ENCODE data around the gene KDM5A.

The KDM5A gene

DNA sequence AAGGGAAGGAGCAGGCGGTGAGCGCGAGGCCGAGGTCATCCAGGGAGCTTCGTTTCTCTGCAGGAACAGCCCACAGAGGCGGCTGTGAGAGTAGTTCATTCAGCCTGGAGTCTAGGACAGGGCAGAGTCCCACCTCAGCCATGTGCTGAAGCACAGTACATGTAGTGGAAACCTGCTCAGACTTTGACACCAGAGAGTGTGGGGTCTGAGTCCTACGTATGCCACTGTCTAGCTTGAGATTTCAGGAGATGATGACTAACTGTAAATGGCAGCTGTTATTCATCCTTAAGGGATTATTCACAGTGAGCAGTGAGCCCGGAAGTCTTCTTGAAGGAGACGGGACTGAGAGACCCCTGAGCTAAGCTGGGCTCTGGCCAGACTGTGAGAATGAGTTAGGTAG is 125.5 kb downstream of the KDM5A start:
- no peak overlapping the region for H3K4me2 ChIP-seq (ENCODE audit: low read depth, low read length, poor library complexity, severe bottlenecking)

GRCh38 chr12:262817-263216 is 126.3 kb downstream of the KDM5A start, which contains the start of gene SLC6A13:
TSS of gene SLC6A13 (minus strand) at chr12:262836. CDS start at chr12:260052, 2,784 bp downstream.
- Histone ChIP-seq H3K27ac (ENCODE audit: low read depth, low read length) (no peak within 1 kb of the TSS), H3K9me2 (replicated peaks; ENCODE audit: insufficient read depth, low read length) (no peaks in the 10 kb centered on the region), H2AFZ (ENCODE audit: low read depth, low read length, severe bottlenecking) (no peak within 1 kb of the TSS), H3F3A (ENCODE audit: insufficient read depth) (no peaks in the 10 kb centered on the region), H3K79me2 (ENCODE audit: insufficient read depth, low read length) (no peaks in the 10 kb centered on the region), H3K27me3 (ENCODE audit: low read length) (no peaks in the 10 kb centered on the region), H4K20me1 (ENCODE audit: low read depth, low read length) (no peaks in the 10 kb centered on the region), H3K9me3 (ENCODE audit: insufficient read depth, low read length) (no peaks in the 10 kb centered on the region), H3K4me3 (ENCODE audit: insufficient read depth, low read length, poor library complexity, severe bottlenecking) (no peak within 1 kb of the TSS), H3K9ac (ENCODE audit: low read length) (no peak within 1 kb of the TSS), H3K4me2 (ENCODE audit: low read depth, low read length, poor library complexity, severe bottlenecking) (no peak within 1 kb of the TSS), H3K36me3 (ENCODE audit: low read length) (no peaks in the 10 kb centered on the region)
- TF ChIP-seq EZH2phosphoT487 (conservative IDR thresholded peaks at IDR 0.05; ENCODE audit: low read length), result no peak
- no peak for TF ChIP-seq CTCF (IDR thresholded peaks at IDR 0.05; ENCODE audit: insufficient read depth, low read length, poor library complexity, severe bottlenecking)

More for the DNA sequence above, 125.5 kb downstream of the KDM5A start:
- TF ChIP-seq CTCF (IDR thresholded peaks at IDR 0.05; ENCODE audit: insufficient read depth, low read length, poor library complexity, severe bottlenecking), result no peak
- no peak for TF ChIP-seq EZH2phosphoT487 (conservative IDR thresholded peaks at IDR 0.05; ENCODE audit: low read length)
- H4K20me1 ChIP-seq (ENCODE audit: low read depth, low read length), result no peaks in the 10 kb centered on the region
- no peak overlapping the region for H3K27ac ChIP-seq (ENCODE audit: low read depth, low read length)
- H3K36me3 ChIP-seq (ENCODE audit: low read length), result no peaks in the 10 kb centered on the region
- no peaks in the 10 kb centered on the region for H3K79me2 ChIP-seq (ENCODE audit: insufficient read depth, low read length)
- no peak overlapping the region for H3K4me3 ChIP-seq (ENCODE audit: insufficient read depth, low read length, poor library complexity, severe bottlenecking)
- no peak overlapping the region for H3K9ac ChIP-seq (ENCODE audit: low read length)
- no peaks in the 10 kb centered on the region for H3K9me2 ChIP-seq (replicated peaks; ENCODE audit: insufficient read depth, low read length)
- H3K9me3 ChIP-seq (ENCODE audit: insufficient read depth, low read length), result no peaks in the 10 kb centered on the region
- H2AFZ ChIP-seq (ENCODE audit: low read depth, low read length, severe bottlenecking), result no peak overlapping the region
- H3F3A ChIP-seq (ENCODE audit: insufficient read depth), result no peaks in the 10 kb centered on the region
- no peaks in the 10 kb centered on the region for H3K27me3 ChIP-seq (ENCODE audit: low read length)

DNA sequence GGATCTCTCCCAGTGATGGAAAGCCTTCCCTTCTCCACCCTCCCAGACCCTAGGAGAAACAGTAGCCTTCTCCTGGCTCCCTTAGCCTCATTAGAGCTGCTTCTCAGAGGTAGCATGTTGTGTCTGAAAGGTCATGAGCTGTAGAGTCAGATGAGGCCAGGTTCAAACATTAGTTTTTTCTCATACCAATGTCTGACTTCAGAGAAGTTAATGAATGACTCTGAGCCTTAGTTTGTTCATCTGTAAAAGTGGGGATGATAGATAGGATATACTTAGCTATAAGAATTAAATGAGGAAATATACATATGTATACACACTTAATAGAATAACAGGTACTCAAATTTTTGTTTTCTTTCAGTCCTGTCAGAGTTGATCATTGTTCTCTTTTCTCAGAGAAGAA is 127.0 kb downstream of the KDM5A start:
- H3K9me2 ChIP-seq (replicated peaks; ENCODE audit: insufficient read depth, low read length), result no peaks in the 10 kb centered on the region
- no peak overlapping the region for H3K27ac ChIP-seq (ENCODE audit: low read depth, low read length)
- no peaks in the 10 kb centered on the region for H3F3A ChIP-seq (ENCODE audit: insufficient read depth)
- no peaks in the 10 kb centered on the region for H3K9me3 ChIP-seq (ENCODE audit: insufficient read depth, low read length)
- H3K79me2 ChIP-seq (ENCODE audit: insufficient read depth, low read length), result no peaks in the 10 kb centered on the region
- H3K27me3 ChIP-seq (ENCODE audit: low read length), result no peaks in the 10 kb centered on the region
- no peak overlapping the region for H3K9ac ChIP-seq (ENCODE audit: low read length)
- no peak overlapping the region for H3K4me2 ChIP-seq (ENCODE audit: low read depth, low read length, poor library complexity, severe bottlenecking)
- TF ChIP-seq CTCF (IDR thresholded peaks at IDR 0.05; ENCODE audit: insufficient read depth, low read length, poor library complexity, severe bottlenecking) (no peak), EZH2phosphoT487 (conservative IDR thresholded peaks at IDR 0.05; ENCODE audit: low read length) (no peak)
- H2AFZ ChIP-seq (ENCODE audit: low read depth, low read length, severe bottlenecking), result no peak overlapping the region
- H4K20me1 ChIP-seq (ENCODE audit: low read depth, low read length), result no peaks in the 10 kb centered on the region
- no peaks in the 10 kb centered on the region for H3K36me3 ChIP-seq (ENCODE audit: low read length)
- H3K4me3 ChIP-seq (ENCODE audit: insufficient read depth, low read length, poor library complexity, severe bottlenecking), result no peak overlapping the region

Measured in SU-DHL-6 (cell line).